ENCODE data around the gene GRIN1.

Gene GRIN1

GRCh38 chr9:137126786-137127185 lies 12.2 kb upstream of the GRIN1 start:
- Histone ChIP-seq H3K36me3 (ENCODE audit: insufficient read depth) (no peaks in the 10 kb centered on the region), H3K9ac (no peak overlapping the region), H3K27me3 (ENCODE audit: insufficient read depth, low read depth) (peaks cover 93% of the 10 kb centered on the region), H2AFZ (ENCODE audit: low read depth) (peak overlapping the region; percentile 80), H3K4me3 (IDR thresholded peaks at IDR 0.05; ENCODE audit: insufficient read depth, low read depth, low read length) (no peak overlapping the region), H3K79me2 (ENCODE audit: insufficient read depth, low read depth) (no peaks in the 10 kb centered on the region), H3K4me1 (ENCODE audit: low read depth, poor library complexity, severe bottlenecking) (peaks cover 21% of the 10 kb centered on the region), H3K27ac (no peak overlapping the region), H4K20me1 (ENCODE audit: insufficient read depth) (no peaks in the 10 kb centered on the region), H3K4me2 (peak overlapping the region; percentile 53)
- no peak for TF ChIP-seq CTCF (conservative IDR thresholded peaks at IDR 0.05; ENCODE audit: low read depth, low read length)

- H3K27ac ChIP-seq: no peak overlapping the region
- peak overlapping the region; percentile 80 for H2AFZ ChIP-seq (ENCODE audit: low read depth)
- H3K4me1 ChIP-seq (ENCODE audit: low read depth, poor library complexity, severe bottlenecking): peaks cover 16% of the 10 kb centered on the region
- H4K20me1 ChIP-seq (ENCODE audit: insufficient read depth): no peaks in the 10 kb centered on the region
- no peaks in the 10 kb centered on the region for H3K36me3 ChIP-seq (ENCODE audit: insufficient read depth)
- H3K4me3 ChIP-seq (IDR thresholded peaks at IDR 0.05; ENCODE audit: insufficient read depth, low read depth, low read length): no peak overlapping the region
- TF ChIP-seq CTCF (conservative IDR thresholded peaks at IDR 0.05; ENCODE audit: low read depth, low read length): no peak
- H3K4me2 ChIP-seq: peak overlapping the region; percentile 53
- no peak overlapping the region; the same call in 1 of the 2 replicates for H3K9ac ChIP-seq
- no peaks in the 10 kb centered on the region for H3K79me2 ChIP-seq (ENCODE audit: insufficient read depth, low read depth)
- peaks cover 92% of the 10 kb centered on the region for H3K27me3 ChIP-seq (ENCODE audit: insufficient read depth, low read depth)
Measured at GRCh38 chr9:137127301-137128157, 11.4 kb upstream of the GRIN1 start.

GRCh38 chr9:137128158-137128861 lies 10.6 kb upstream of the GRIN1 start:
- H4K20me1 ChIP-seq (ENCODE audit: insufficient read depth): no peaks in the 10 kb centered on the region
- no peak overlapping the region for H2AFZ ChIP-seq (ENCODE audit: low read depth)
- no peaks in the 10 kb centered on the region for H3K79me2 ChIP-seq (ENCODE audit: insufficient read depth, low read depth)
- no peaks in the 10 kb centered on the region for H3K36me3 ChIP-seq (ENCODE audit: insufficient read depth)
- H3K27me3 ChIP-seq (ENCODE audit: insufficient read depth, low read depth): peaks cover 92% of the 10 kb centered on the region
- peak overlapping the region; percentile 53; the same call in 1 of the 2 replicates for H3K4me2 ChIP-seq
- H3K27ac ChIP-seq: no peak overlapping the region
- H3K4me3 ChIP-seq (IDR thresholded peaks at IDR 0.05; ENCODE audit: insufficient read depth, low read depth, low read length): no peak overlapping the region
- no peak overlapping the region for H3K9ac ChIP-seq
- H3K4me1 ChIP-seq (ENCODE audit: low read depth, poor library complexity, severe bottlenecking): peaks cover 12% of the 10 kb centered on the region
- no peak for TF ChIP-seq CTCF (conservative IDR thresholded peaks at IDR 0.05; ENCODE audit: low read depth, low read length)

- H3K9ac ChIP-seq: no peak overlapping the region; the same call in 1 of the 2 replicates
- no peaks in the 10 kb centered on the region for H3K36me3 ChIP-seq (ENCODE audit: insufficient read depth)
- TF ChIP-seq CTCF (conservative IDR thresholded peaks at IDR 0.05; ENCODE audit: low read depth, low read length): no peak
- peaks cover 92% of the 10 kb centered on the region for H3K27me3 ChIP-seq (ENCODE audit: insufficient read depth, low read depth)
- no peak overlapping the region for H3K4me3 ChIP-seq (IDR thresholded peaks at IDR 0.05; ENCODE audit: insufficient read depth, low read depth, low read length)
- no peaks in the 10 kb centered on the region for H4K20me1 ChIP-seq (ENCODE audit: insufficient read depth)
- H3K27ac ChIP-seq: no peak overlapping the region
- H3K79me2 ChIP-seq (ENCODE audit: insufficient read depth, low read depth): no peaks in the 10 kb centered on the region
- peak overlapping the region; percentile 53; the same call in 1 of the 2 replicates for H3K4me2 ChIP-seq
- peaks cover 12% of the 10 kb centered on the region for H3K4me1 ChIP-seq (ENCODE audit: low read depth, poor library complexity, severe bottlenecking)
- H2AFZ ChIP-seq (ENCODE audit: low read depth): 0 out of 2 replicates have a peak overlapping the region, but pooled peaks have one; percentile 10
Measured at GRCh38 chr9:137128862-137129455, 10.0 kb upstream of the GRIN1 start.
